Upper lobe of left lung (tissue), 4 donors: ENCODE data around the gene SULT1E1.

Source experiments
- CTCF ChIP-seq, 6 experiments: fragments of 450-650 bp in 4 of 6; fragments of 200-600 bp in 2 of 6; sonication (generic) in 2 of 6; IDR thresholded peaks; one replicate each; pipeline ENCODE4 v1.5.1; 2016 to 2019; ENCODE audit warnings: antibody characterized with exemption in 6 of 6
- EP300 ChIP-seq, 4 donors: sonication (generic); formaldehyde crosslinking; IDR thresholded peaks; one replicate each; pipeline ENCODE4 v1.5.1; 2017; ENCODE audit warnings: antibody characterized with exemption in 4 of 4, control low read depth in 2 of 4
- POLR2AphosphoS5 ChIP-seq, 2 donors: sonication (generic); formaldehyde crosslinking; IDR thresholded peaks; one replicate each; pipeline ENCODE4 v1.5.1; 2017; ENCODE audit warnings: antibody characterized with exemption in 2 of 2

GRCh38 chr4:69818060-69818639 is 41.8 kb downstream of the SULT1E1 start:
- TF ChIP-seq CTCF (IDR thresholded peaks at IDR 0.05) (no peak), POLR2AphosphoS5 (IDR thresholded peaks at IDR 0.05) (no peak), EP300 (IDR thresholded peaks at IDR 0.05) (no peak)
